Lung (tissue), 12 donors: ENCODE results near the gene ATXN3L. TPM values are rescaled to one million over a fixed set of nuclear protein-coding genes. Genes with fewer than 3 reads are reported as not detected.

Experiments
- ATAC-seq: fragments of 200-7000 bp; cut with Tn5 transposase; one replicate; pipeline ENCODE4 v1.9.1; 2020; ENCODE audit warnings: moderate number of reproducible peaks; ENCODE audit not compliant: insufficient read depth, low FRiP score
- DNase-seq, 3 donors: peaks; one replicate each; pipeline ENCODE4 v3.0.0-alpha.2; 2013 to 2017
- H3K27ac ChIP-seq, 2 donors: one replicate each; pipeline ENCODE4 v1.5.1; 2013; ENCODE audit warnings: mild to moderate bottlenecking in 2 of 2, moderate library complexity in 2 of 2, control low read depth in 1 of 2, inconsistent platforms in 1 of 2, low read depth in 1 of 2, low read length in 1 of 2
- H3K27me3 ChIP-seq, 3 donors: one replicate each; pipeline ENCODE4 v1.5.1; 2013; ENCODE audit warnings: low read length in 2 of 3; ENCODE audit not compliant: control insufficient read depth in 3 of 3, insufficient read depth in 3 of 3
- H3K36me3 ChIP-seq, 4 donors: one replicate each; pipeline ENCODE4 v1.5.1; 2013; ENCODE audit warnings: low read length in 4 of 4, mild to moderate bottlenecking in 1 of 4, moderate library complexity in 1 of 4; ENCODE audit not compliant: control insufficient read depth in 4 of 4, insufficient read depth in 4 of 4
- H3K4me1 ChIP-seq, 5 donors: one replicate each; pipeline ENCODE4 v1.5.1; 2013; ENCODE audit warnings: low read length in 5 of 5, mild to moderate bottlenecking in 2 of 5, moderate library complexity in 1 of 5; ENCODE audit not compliant: control insufficient read depth in 5 of 5, insufficient read depth in 5 of 5
- H3K4me3 ChIP-seq: one replicate; pipeline ENCODE4 v1.5.1; 2013; ENCODE audit warnings: mild to moderate bottlenecking, control low read depth, moderate library complexity
- H3K9ac ChIP-seq, 2 donors: one replicate each; pipeline ENCODE4 v1.5.1; 2013; ENCODE audit warnings: low read length in 2 of 2, control low read depth in 1 of 2; ENCODE audit not compliant: insufficient read depth in 1 of 2
- H3K9me3 ChIP-seq, 4 donors: one replicate each; pipeline ENCODE4 v1.5.1; 2013; ENCODE audit warnings: low read length in 3 of 4, mild to moderate bottlenecking in 1 of 4, moderate library complexity in 1 of 4; ENCODE audit not compliant: control insufficient read depth in 4 of 4, insufficient read depth in 3 of 4
- CTCF ChIP-seq: IDR thresholded peaks from 2 replicates; pipeline ENCODE4 v1.5.1; 2012; ENCODE audit warnings: mild to moderate bottlenecking; ENCODE audit errors: control extremely low read depth, extremely low read depth
- WGBS, 2 donors: extraction: QIAGEN DNeasy Blood & Tissue Kit; methylation state at CpG; one replicate each; pipeline ENCODE4 v1.1.7; 2013; 5-methylcytosine and 5-hydroxymethylcytosine counted together
- polyA plus RNA-seq, 2 donors: library from polyadenylated mRNA; stranded (reverse); fragments of 200-250 nt; gene quantifications; one replicate each; pipeline ENCODE4 v1.2.1, GENCODE V29; 2013
- total RNA-seq, 2 donors: library from RNA; depleted of rRNA in 1 of 2; stranded (reverse); fragments of >200 nt in 1 of 2; gene quantifications; one replicate each; pipeline ENCODE4 v1.2.1, GENCODE V29; 2014 to 2021
- donor health status: control.
- donor health status: control.
- donor health status: Bipolar disorder and iron deficiency.
- donor health status: healthy.
- donor health status: DM: yes; HTN: yes; CAD: no.

The ATXN3L gene
- total and polyA plus RNA-seq, 4 donors = not detected

DNA sequence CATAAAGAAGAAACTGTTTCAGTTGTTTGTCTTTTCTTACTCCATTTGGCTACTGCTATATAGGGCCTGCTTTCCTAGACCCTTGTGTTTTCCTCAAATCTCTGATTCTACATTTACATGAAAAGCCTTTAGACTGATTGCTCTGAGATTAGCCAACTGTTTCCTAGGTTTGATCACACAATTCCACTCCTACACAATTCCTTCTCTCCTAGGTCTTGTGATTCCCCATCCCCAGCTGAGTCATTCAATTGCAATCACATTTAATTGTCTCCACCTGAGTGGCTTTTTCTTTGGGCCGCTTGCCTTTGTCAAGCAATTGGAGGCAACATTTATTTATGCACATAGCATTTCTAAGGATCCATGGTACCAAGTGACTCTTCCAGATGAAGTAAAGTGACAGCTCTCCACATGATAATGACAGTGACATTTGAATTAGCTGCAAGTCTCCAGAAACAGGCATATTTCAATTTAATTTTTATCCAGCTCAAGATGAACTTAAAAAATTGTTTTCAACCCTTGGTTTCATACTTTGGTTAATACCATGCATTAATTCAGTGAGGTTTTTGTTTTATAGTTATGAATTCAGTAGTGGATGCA, 35.8 kb downstream of the ATXN3L start:
- Histone ChIP-seq H3K36me3 (peaks cover 0 to 2% (median 0%) of the 10 kb centered on the region in 4 donors), H3K27ac (no peak overlapping the region), H3K9ac (no peak overlapping the region), H3K4me1 (peaks cover 0 to 2% (median 0%) of the 10 kb centered on the region in 5 donors), H3K27me3 (peaks cover 0 to 21% (median 13%) of the 10 kb centered on the region in 3 donors), H3K9me3 (peaks cover 0 to 15% (median 2%) of the 10 kb centered on the region in 4 donors), H3K4me3 (no peak overlapping the region)
- WGBS, 2 donors = 49 to 82% methylated on average over 1 of the region's 1 CpG
- TF ChIP-seq CTCF = no peak
- DNase-seq (no peak), ATAC-seq (no peak)

DNA sequence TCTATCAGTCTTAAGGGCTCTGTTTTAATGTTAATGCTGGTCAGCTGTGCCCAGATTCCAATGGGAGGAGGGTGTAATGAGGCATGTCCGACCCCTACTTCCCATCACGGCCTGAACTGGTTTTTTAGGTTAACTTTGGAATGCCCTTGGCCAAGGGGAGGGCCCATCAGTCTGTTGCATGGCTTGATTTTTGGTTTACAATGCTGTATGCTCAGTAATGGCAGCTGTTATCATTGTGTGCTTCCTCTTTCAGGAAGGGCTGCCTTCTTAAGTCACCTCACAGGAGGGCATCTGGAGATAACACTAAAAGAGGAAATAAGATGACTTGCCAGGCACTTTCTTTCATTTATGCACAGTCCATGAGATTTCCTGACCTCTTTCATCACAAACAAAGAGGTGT, 36.3 kb downstream of the ATXN3L start:
- H3K4me3 ChIP-seq = no peak overlapping the region
- H3K27me3 ChIP-seq = peaks cover 0 to 23% (median 15%) of the 10 kb centered on the region in 3 donors
- peaks cover 0 to 2% (median 0%) of the 10 kb centered on the region in 5 donors for H3K4me1 ChIP-seq
- TF ChIP-seq CTCF = no peak
- H3K36me3 ChIP-seq = peaks cover 0 to 2% (median 0%) of the 10 kb centered on the region in 4 donors
- WGBS, 2 donors = 50% methylated on average over 2 of the region's 2 CpGs
- H3K9me3 ChIP-seq = peaks cover 0 to 15% (median 2%) of the 10 kb centered on the region in 4 donors
- ATAC-seq (no peak), DNase-seq (no peak)
- H3K27ac ChIP-seq = no peak overlapping the region
- no peak overlapping the region for H3K9ac ChIP-seq

GRCh38 chrX:13281289-13281688, 38.6 kb downstream of the ATXN3L start:
- no peak for DNase-seq
- WGBS, 2 donors = 83 to 96% methylated on average over 6 of the region's 6 CpGs

More at GRCh38 chrX:13281289-13281688, 38.6 kb downstream of the ATXN3L start:
- no peak for ATAC-seq
- Histone ChIP-seq H3K36me3 (peaks cover 0 to 2% (median 0%) of the 10 kb centered on the region in 4 donors), H3K27ac (no peak overlapping the region), H3K27me3 (peaks cover 0 to 25% (median 13%) of the 10 kb centered on the region in 3 donors), H3K4me3 (no peak overlapping the region), H3K4me1 (peaks cover 0 to 2% (median 0%) of the 10 kb centered on the region in 5 donors), H3K9me3 (peaks cover 0 to 15% (median 2%) of the 10 kb centered on the region in 4 donors), H3K9ac (no peak overlapping the region)
- no peak for TF ChIP-seq CTCF
